Activated CD4-positive, alpha-beta T cell treated with anti-CD3 and anti-CD28 coated beads, Interleukin-2, amount 10 ng/mL, durations not matched to agents 7 days and 5 days (primary cell): Measurements from ENCODE around the gene SPRR2D. TPM values are rescaled to one million over a fixed set of nuclear protein-coding genes. Genes with fewer than 3 reads are reported as not detected.

Source experiments
- CTCF ChIA-PET: fragments of 350-600 bp; sonication (Branson Sonifier 250); formaldehyde crosslinking; loops from one replicate; lab custom pipeline; 2021; ENCODE audit warnings: antibody characterized with exemption; lab: Charles Lee
- POLR2A ChIA-PET: fragments of 350-600 bp; sonication (Branson Sonifier 250); formaldehyde crosslinking; loops from one replicate; lab custom pipeline; 2021; ENCODE audit warnings: antibody characterized with exemption; lab: Charles Lee
- DNase-seq: peaks from one replicate; pipeline ENCODE4 v3.0.0-alpha.2; 2020
- H3K27ac Mint-ChIP-seq: one replicate; pipeline ENCODE4 v1.8.0; 2021; ENCODE audit warnings: mild to moderate bottlenecking, moderate library complexity, mixed read lengths
- H3K27me3 Mint-ChIP-seq: one replicate; pipeline ENCODE4 v1.8.0; 2021; ENCODE audit warnings: mixed read lengths
- H3K36me3 Mint-ChIP-seq: one replicate; pipeline ENCODE4 v1.8.0; 2021; ENCODE audit warnings: low read depth, mixed read lengths
- H3K4me1 Mint-ChIP-seq: one replicate; pipeline ENCODE4 v1.8.0; 2021; ENCODE audit warnings: mixed read lengths
- H3K4me3 Mint-ChIP-seq: one replicate; pipeline ENCODE4 v1.8.0; 2021; ENCODE audit warnings: mild to moderate bottlenecking, moderate library complexity, mixed read lengths
- H3K9me3 Mint-ChIP-seq: one replicate; pipeline ENCODE4 v1.8.0; 2021; ENCODE audit warnings: mixed read lengths
- total RNA-seq, 2 experiments: library from RNA; stranded (reverse); gene quantifications; one replicate each; pipeline ENCODE4 v1.2.3, GENCODE V29; 2021

SPRR2D gene
- total RNA-seq, 2 experiments from 2014 or later = not detected

DNA sequence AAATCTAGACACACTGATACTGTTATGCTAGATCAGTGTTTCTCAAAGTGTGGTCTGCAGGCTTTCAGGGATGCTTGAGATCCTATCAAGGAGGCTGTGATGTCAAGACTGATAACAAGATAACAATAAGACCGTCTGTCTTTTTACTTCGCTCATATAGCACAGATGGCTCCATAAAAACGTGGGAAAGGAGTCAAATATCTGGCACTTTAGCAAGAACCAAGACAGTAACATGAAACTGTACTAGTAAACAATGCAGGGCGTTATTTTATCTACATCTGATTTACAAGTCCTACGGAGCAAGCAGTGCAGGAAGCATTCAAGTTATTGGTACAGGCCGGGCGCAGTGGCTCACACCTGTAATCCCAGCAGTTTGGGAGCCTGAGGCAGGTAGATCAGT is 43.0 kb downstream of the SPRR2D start:
- Mint-ChIP-seq H3K36me3 (no peaks in the 10 kb centered on the region), H3K4me3 (no peak overlapping the region), H3K9me3 (no peaks in the 10 kb centered on the region), H3K4me1 (no peaks in the 10 kb centered on the region), H3K27me3 (peaks cover 19% of the 10 kb centered on the region), H3K27ac (no peak overlapping the region)
- DNase-seq = no peak
- ChIA-PET POLR2A (no interaction called here), CTCF (no interaction called here)

DNA sequence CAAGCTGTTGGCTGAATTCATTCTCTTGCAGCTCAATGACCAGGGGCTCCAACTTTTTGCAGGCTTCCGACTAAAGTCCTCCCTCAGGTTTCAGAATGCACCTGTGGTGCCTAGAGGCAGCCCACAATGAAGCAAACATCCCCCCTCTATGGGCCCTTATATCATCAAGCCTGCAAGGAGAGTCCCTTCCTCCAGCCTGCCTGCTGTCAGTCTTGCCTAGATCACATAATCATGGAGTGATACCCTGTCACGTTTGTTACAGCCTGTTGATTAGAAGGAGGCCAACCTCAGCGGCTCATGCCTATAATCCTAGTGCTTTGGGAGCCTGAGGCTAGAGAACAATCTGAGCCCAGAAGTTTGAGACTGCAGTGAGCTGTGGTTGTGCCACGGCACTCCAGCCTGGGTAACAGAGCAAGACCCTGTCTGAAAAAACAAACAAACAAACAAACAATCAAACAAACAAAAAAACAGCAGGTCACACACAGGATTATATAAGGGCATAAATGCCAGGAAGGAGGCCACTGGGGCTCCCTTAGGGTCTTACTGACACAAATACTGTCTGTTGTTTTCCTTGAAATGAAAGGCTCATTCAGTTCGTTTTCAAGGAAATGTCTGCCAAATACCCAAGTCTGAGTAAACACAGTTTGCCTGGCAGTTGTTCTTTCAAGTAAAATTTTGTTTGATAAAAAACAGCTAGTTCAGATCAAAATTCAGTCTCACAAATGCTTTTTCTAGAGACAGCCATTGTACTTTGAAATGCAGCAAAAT is 44.1 kb downstream of the SPRR2D start:
- Mint-ChIP-seq H3K27me3 (peaks cover 19% of the 10 kb centered on the region), H3K9me3 (no peaks in the 10 kb centered on the region), H3K4me1 (no peaks in the 10 kb centered on the region), H3K36me3 (no peaks in the 10 kb centered on the region), H3K4me3 (no peak overlapping the region), H3K27ac (no peak overlapping the region)
- no peak for DNase-seq
- ChIA-PET POLR2A (no interaction called here), CTCF (no interaction called here)

DNA sequence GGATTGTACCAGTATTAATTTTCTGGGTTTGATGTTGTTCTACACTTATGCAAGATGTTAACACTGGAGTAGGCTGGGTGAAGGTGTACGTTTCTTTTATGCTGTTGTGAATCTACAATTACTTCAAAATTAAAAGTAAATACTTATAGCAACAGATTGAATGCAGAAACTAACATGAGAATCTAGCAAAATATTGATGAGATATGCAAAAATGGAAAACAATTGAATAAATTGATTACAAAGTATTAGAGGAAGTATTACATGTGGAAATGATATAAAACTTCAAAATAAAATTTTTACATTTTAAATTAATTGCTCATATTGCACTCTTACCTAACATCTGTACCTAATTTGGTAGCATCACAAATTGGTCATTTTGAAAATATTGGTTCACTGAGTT is 45.1 kb downstream of the SPRR2D start:
- ChIA-PET POLR2A (no interaction called here), CTCF (no interaction called here)
- Mint-ChIP-seq H3K36me3 (no peaks in the 10 kb centered on the region), H3K4me3 (no peak overlapping the region), H3K9me3 (no peaks in the 10 kb centered on the region), H3K4me1 (no peaks in the 10 kb centered on the region), H3K27ac (no peak overlapping the region), H3K27me3 (peaks cover 21% of the 10 kb centered on the region)
- no peak for DNase-seq

DNA sequence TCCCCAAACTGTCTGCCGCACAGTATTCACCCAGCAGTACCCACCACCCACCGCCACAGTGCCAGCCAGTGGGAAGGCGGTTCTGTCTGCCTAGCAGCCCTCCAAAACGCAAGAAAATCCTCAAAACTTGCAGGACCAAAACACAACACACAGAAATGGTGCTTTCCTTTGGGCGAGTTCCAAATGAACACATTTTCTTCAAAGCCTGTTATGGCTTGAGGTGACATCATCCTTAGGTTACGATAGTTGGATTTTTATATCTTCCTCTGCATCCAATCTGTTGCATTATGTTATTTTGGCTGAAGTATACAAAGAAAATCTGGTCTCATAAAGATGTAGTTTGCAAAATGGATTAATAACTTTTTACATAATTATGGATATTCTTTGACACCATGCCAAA is 47.7 kb downstream of the SPRR2D start:
- no peak for DNase-seq
- Mint-ChIP-seq H3K4me3 (no peak overlapping the region), H3K27ac (no peak overlapping the region), H3K36me3 (no peaks in the 10 kb centered on the region), H3K4me1 (no peaks in the 10 kb centered on the region), H3K27me3 (peaks cover 29% of the 10 kb centered on the region), H3K9me3 (no peaks in the 10 kb centered on the region)
- ChIA-PET POLR2A (no interaction called here), CTCF (no interaction called here)

Other genes starting within 250 kb of the SPRR2D start
- not detected for gene LCE1D, start 244.4 kb downstream of the SPRR2D start, total RNA-seq
- gene LCE1C, start 234.5 kb downstream of the SPRR2D start, total RNA-seq = not detected
- gene LCE1B, start 229.1 kb downstream of the SPRR2D start, total RNA-seq = not detected
- not detected for gene LCE1A, start 213.6 kb downstream of the SPRR2D start, total RNA-seq
- not detected for gene LCE6A, start 198.3 kb downstream of the SPRR2D start, total RNA-seq
- not detected for gene LCE7A, start 181.1 kb downstream of the SPRR2D start, total RNA-seq
- not detected for gene SMCP, start 162.8 kb downstream of the SPRR2D start, total RNA-seq
- gene IVL, start 132.6 kb downstream of the SPRR2D start, total RNA-seq = not detected
- gene SPRR5, start 93.9 kb downstream of the SPRR2D start, total RNA-seq = not detected
- gene SPRR4, start 70.5 kb downstream of the SPRR2D start, total RNA-seq = not detected
- gene SPRR1A, start 57.0 kb downstream of the SPRR2D start, total RNA-seq = not detected
- not detected for gene SPRR3, start 39.4 kb downstream of the SPRR2D start, total RNA-seq
- not detected for gene SPRR1B, start 9.9 kb downstream of the SPRR2D start, total RNA-seq
- gene SPRR2A, start 16.4 kb upstream of the SPRR2D start, total RNA-seq = not detected
- gene SPRR2B, start 30.5 kb upstream of the SPRR2D start, total RNA-seq = not detected
- gene SPRR2E, start 53.4 kb upstream of the SPRR2D start, total RNA-seq = not detected
- not detected for gene SPRR2F, start 72.4 kb upstream of the SPRR2D start, total RNA-seq
- not detected for gene SPRR2G, start 109.8 kb upstream of the SPRR2D start, total RNA-seq
- not detected for gene LELP1, start 162.3 kb upstream of the SPRR2D start, total RNA-seq
- gene PRR9, start 176.5 kb upstream of the SPRR2D start, total RNA-seq = not detected
- gene LORICRIN, start 218.6 kb upstream of the SPRR2D start, total RNA-seq = not detected